KMS-11 (cell line): ENCODE data around the gene DEFB126.

Source experiments
- H2AFZ ChIP-seq: fragments of 200-600 bp; sonication (generic); 2 replicates; pipeline ENCODE4 v1.6.1; 2016; ENCODE audit warnings: antibody characterized with exemption, mixed run types, low read depth
- H3K27ac ChIP-seq: fragments of 200-600 bp; sonication (generic); 2 replicates; pipeline ENCODE4 v1.6.1; 2016; ENCODE audit warnings: mild to moderate bottlenecking, mixed run types
- H3K27me3 ChIP-seq: fragments of 200-600 bp; sonication (generic); 2 replicates; pipeline ENCODE4 v1.6.1; 2017; ENCODE audit warnings: mild to moderate bottlenecking, low read depth, mixed run types, moderate library complexity; ENCODE audit not compliant: insufficient read depth
- H3K36me3 ChIP-seq: fragments of 200-600 bp; sonication (generic); 2 replicates; pipeline ENCODE4 v1.6.1; 2017; ENCODE audit warnings: mild to moderate bottlenecking, mixed run types; ENCODE audit not compliant: insufficient read depth
- H3K4me1 ChIP-seq: fragments of 200-600 bp; sonication (generic); 2 replicates; pipeline ENCODE4 v1.6.1; 2016; ENCODE audit warnings: mild to moderate bottlenecking, low read depth, mixed run types; ENCODE audit not compliant: poor library complexity, severe bottlenecking
- H3K4me2 ChIP-seq: fragments of 200-600 bp; sonication (generic); 2 replicates; pipeline ENCODE4 v1.7.0; 2016; ENCODE audit warnings: mild to moderate bottlenecking, mixed run types
- H3K4me3 ChIP-seq: fragments of 200-600 bp; sonication (generic); IDR thresholded peaks from 2 replicates; pipeline ENCODE4 v1.6.1; 2017; ENCODE audit warnings: low read depth, low read length, mixed read lengths; ENCODE audit not compliant: insufficient read depth
- H3K79me2 ChIP-seq: fragments of 200-600 bp; sonication (generic); 2 replicates; pipeline ENCODE4 v1.6.1; 2016; ENCODE audit warnings: low read depth, mixed run types; ENCODE audit not compliant: insufficient read depth
- H3K9ac ChIP-seq: fragments of 200-600 bp; sonication (generic); 2 replicates; pipeline ENCODE4 v1.6.1; 2016; ENCODE audit warnings: mild to moderate bottlenecking, mixed run types
- H4K20me1 ChIP-seq: fragments of 200-600 bp; sonication (generic); 2 replicates; pipeline ENCODE4 v1.6.1; 2016; ENCODE audit warnings: mild to moderate bottlenecking, mixed run types; ENCODE audit not compliant: insufficient read depth
- TF ChIP-seq, protein P1 (sequence below): fragments of 200-600 bp; sonication (generic); conservative IDR thresholded peaks from 2 replicates; pipeline ENCODE4 v1.6.1; 2017; ENCODE audit warnings: low read depth, mild to moderate bottlenecking, antibody characterized with exemption, low read length, moderate library complexity, mixed read lengths

DEFB126 gene

DNA sequence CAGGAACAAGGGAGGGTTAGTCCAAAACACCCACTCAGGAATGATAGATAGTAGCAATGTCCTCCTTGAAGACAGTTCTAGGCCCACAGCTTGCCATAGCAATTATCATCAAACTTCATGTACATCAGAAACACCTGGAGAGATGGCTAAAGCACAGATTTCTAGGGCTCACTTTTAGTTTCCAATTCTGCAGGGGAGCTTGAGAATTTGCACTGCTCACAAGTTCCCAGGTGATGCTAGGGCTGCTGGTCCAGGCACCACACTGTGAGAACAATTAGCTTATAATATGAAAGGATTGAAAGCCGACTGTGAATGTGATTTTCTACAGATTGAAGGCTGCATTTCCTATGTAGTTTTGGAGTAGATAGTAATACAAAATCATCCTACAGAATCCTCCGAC is 3.5 kb downstream of the DEFB126 start:
- H3K27ac ChIP-seq, result no peak overlapping the region
- no peaks in the 10 kb centered on the region for H4K20me1 ChIP-seq
- H3K79me2 ChIP-seq, result no peaks in the 10 kb centered on the region
- no peak overlapping the region for H3K4me2 ChIP-seq
- no peaks in the 10 kb centered on the region for H3K27me3 ChIP-seq
- TF ChIP-seq, protein P1, sequence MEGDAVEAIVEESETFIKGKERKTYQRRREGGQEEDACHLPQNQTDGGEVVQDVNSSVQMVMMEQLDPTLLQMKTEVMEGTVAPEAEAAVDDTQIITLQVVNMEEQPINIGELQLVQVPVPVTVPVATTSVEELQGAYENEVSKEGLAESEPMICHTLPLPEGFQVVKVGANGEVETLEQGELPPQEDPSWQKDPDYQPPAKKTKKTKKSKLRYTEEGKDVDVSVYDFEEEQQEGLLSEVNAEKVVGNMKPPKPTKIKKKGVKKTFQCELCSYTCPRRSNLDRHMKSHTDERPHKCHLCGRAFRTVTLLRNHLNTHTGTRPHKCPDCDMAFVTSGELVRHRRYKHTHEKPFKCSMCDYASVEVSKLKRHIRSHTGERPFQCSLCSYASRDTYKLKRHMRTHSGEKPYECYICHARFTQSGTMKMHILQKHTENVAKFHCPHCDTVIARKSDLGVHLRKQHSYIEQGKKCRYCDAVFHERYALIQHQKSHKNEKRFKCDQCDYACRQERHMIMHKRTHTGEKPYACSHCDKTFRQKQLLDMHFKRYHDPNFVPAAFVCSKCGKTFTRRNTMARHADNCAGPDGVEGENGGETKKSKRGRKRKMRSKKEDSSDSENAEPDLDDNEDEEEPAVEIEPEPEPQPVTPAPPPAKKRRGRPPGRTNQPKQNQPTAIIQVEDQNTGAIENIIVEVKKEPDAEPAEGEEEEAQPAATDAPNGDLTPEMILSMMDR, result no peak
- H2AFZ ChIP-seq, result no peak overlapping the region
- no peaks in the 10 kb centered on the region for H3K36me3 ChIP-seq
- H3K9ac ChIP-seq, result no peak overlapping the region
- no peak overlapping the region for H3K4me3 ChIP-seq
- no peaks in the 10 kb centered on the region for H3K4me1 ChIP-seq

DNA sequence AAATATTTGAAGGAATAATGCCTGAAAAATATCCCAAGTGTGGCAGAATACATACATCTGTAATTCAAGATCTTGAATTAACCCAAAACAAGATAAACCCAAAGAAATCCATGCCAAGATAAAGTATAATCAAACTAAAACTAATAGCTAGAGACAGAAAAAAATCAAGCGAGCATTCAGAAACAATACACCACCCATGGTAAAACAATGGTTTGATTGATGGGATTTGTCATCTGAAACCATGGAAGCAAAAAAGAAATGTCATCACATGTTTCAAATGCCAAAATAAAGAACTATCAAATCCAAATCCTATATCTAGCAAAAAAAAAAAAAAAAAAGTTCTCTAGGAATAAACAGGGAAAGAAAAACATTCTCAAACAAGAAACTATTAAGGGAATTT is 9.7 kb downstream of the DEFB126 start:
- Histone ChIP-seq H3K36me3 (no peaks in the 10 kb centered on the region), H3K4me3 (no peak overlapping the region), H3K4me1 (no peaks in the 10 kb centered on the region), H3K4me2 (no peak overlapping the region), H2AFZ (no peak overlapping the region), H3K27ac (no peak overlapping the region), H3K9ac (no peak overlapping the region), H3K79me2 (no peaks in the 10 kb centered on the region), H4K20me1 (no peaks in the 10 kb centered on the region), H3K27me3 (no peaks in the 10 kb centered on the region)
- TF ChIP-seq, protein P1, result no peak

DNA sequence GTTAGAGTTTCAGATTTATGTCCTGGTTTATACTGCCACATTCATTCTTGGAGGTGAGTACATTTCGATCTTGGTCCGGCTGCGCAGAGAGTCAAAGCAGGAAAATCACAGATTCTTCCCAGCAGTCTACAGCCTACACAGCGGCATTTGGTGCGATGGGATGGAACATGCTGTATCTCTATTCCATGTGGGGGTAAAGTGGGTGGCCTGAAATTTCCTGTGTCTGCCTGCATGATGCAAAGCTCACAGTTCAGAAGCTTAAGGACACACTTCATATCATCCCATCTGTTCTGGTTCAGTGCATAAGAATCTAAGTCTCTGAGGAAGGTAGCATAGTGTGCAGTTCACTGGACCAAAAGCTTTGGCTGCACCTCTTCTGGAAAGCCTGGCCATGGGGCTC is 14.8 kb downstream of the DEFB126 start, which contains the start of gene DEFB127:
DEFB127 (plus strand) TSS at position 301 of the 400 bp plus-strand sequence; CDS start at position 392, 91 bp downstream.
- H3K9ac ChIP-seq, result no peak within 1 kb of the TSS
- no peaks in the 10 kb centered on the region for H3K4me1 ChIP-seq
- no peak within 1 kb of the TSS for H3K4me2 ChIP-seq
- no peak within 1 kb of the TSS for H3K27ac ChIP-seq
- H4K20me1 ChIP-seq, result no peaks in the 10 kb centered on the region
- TF ChIP-seq, protein P1, result no peak
- no peak within 1 kb of the TSS for H2AFZ ChIP-seq
- no peaks in the 10 kb centered on the region for H3K79me2 ChIP-seq
- no peaks in the 10 kb centered on the region for H3K27me3 ChIP-seq
- H3K4me3 ChIP-seq, result no peak within 1 kb of the TSS
- no peaks in the 10 kb centered on the region for H3K36me3 ChIP-seq

DNA sequence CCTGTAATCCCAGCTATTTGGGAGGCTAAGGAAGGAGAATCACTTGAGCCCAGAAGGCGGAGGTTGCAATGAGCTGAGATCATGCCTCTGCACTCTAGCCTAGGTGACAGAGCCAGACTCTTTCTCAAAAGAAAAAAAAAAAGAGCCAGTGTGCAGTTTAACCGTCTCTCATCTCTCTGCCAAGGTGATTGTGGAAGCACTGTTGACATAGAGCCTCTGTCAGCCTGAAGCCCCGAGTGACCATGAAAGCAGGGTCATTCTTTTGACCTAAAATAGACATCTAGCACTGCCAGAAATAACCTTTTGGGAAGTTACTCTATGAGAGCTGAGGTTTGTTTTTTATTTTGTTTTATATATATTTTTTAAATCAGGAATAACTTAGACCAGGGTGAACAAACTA is 22.2 kb downstream of the DEFB126 start:
- Histone ChIP-seq H3K27ac (no peak overlapping the region), H3K4me1 (no peaks in the 10 kb centered on the region), H2AFZ (no peak overlapping the region), H3K4me3 (no peak overlapping the region), H3K4me2 (no peak overlapping the region), H3K27me3 (no peaks in the 10 kb centered on the region), H3K79me2 (no peaks in the 10 kb centered on the region), H4K20me1 (no peaks in the 10 kb centered on the region), H3K9ac (no peak overlapping the region), H3K36me3 (no peaks in the 10 kb centered on the region)
- TF ChIP-seq, protein P1, result no peak
